ENCODE results near the gene LMF2.
"Not testable (repeated sequence)": the region's sequence is repeated elsewhere in the genome, so short reads cannot be mapped to it uniquely, and the experiment has no call there.

LMF2 gene

GRCh38 chr22:50523806-50524675 lies 16.5 kb upstream of the LMF2 start:
- peak; percentile 33 for DNase-seq (ENCODE audit: low spot score)

DNA sequence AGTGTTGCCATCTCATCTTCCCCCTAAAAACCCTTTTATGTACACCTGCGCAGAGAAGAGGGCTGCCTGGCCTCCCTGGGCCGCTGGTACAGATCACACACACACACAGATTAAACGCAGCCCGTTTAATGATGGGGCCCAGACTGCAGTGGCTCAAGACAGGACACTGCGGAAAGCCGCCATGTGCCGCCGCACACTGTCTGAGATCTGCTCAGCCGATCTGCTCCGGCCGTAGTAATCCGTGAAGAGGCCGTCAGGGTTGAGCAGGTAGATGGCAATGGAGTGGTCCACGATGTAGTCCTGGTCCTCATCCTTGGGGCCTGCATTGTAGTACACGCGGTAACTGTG lies 15.9 kb upstream of the LMF2 start:
- DNase-seq (ENCODE audit: low spot score): peak; percentile 16

GRCh38 chr22:50522806-50523438 lies 15.4 kb upstream of the LMF2 start:
- peak; percentile 28 for DNase-seq (ENCODE audit: low spot score)

- peak; percentile 13 for DNase-seq (ENCODE audit: low spot score)
Measured at GRCh38 chr22:50522208-50522805, 14.8 kb upstream of the LMF2 start.

DNA sequence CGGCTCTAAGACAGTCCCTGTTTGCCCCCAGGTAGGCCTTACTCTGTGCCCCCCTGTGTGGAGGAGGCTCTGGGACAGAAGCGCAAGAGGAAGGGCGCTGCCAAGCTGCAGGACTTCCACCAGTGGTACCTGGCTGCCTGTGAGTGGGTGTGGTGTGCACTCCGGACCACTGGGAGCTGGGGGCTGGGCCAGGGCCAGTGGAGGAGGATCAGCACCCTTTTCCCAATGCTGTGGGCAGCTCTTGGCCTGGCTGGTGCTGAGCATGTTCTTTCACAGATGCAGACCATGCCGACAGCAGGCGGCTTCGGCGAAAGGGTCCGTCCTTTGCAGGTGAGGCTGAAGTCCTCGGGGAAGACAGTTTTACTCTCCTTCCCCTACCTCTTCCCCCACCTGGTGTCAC lies 14.2 kb upstream of the LMF2 start:
- peak; percentile 13 for DNase-seq (ENCODE audit: low spot score)

DNA sequence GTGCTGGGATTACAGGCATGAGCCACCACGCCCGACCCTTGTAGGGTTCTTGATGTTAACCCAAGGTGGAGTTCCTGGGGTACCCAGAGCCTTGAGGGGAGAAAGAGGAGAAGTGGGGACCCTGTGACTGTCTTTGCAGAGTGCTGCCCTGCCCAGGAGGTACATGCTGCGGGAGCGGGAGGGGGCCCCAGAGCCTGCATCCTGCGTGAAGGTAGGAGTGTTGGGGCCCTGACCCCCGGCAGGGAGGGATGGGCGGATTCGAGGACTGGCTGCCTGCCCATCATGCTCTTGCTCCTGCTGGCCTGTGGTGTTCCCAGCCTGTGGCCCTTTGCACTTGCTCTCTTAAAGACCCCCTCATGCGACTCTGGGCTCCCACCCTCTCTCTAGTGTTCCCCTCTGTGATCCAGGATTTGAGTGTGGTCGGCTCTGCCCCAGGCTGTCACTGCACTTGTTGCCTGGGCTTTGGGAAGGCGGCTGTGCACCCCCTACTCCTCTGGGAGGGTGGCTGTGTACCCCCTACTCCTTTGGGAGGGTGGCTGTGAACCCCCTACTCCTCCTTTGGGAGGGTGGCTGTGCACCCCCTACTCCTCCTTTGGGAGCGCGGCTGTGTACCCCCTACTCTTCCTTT lies 13.4 kb upstream of the LMF2 start:
- DNase-seq (ENCODE audit: low spot score): peak; percentile 18

- DNase-seq (ENCODE audit: low spot score): not testable (repeated sequence)
Measured at GRCh38 chr22:50520184-50520583, 12.7 kb upstream of the LMF2 start.

DNA sequence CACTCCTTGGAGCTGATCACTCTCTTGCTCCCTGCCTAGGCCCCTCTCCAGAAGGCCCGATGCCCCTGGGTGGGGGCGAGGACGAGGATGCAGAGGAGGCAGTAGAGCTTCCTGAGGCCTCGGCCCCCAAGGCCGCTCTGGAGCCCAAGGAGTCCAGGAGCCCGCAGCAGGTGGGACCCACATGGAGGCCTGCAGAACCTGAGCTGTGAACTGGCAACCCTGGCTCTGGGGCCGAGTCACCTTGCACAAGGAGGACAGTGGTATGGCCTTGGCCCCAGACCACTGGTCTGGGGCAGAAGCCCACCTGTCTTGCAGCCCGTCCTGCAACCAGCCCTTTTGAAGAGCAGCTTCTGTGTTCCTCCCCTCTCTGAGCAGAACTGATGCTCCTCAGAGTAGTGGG lies 11.6 kb upstream of the LMF2 start:
- peak; percentile 13 for DNase-seq (ENCODE audit: low spot score)

GRCh38 chr22:50518606-50519005 lies 11.1 kb upstream of the LMF2 start:
- DNase-seq (ENCODE audit: low spot score): peak; percentile 18

DNA sequence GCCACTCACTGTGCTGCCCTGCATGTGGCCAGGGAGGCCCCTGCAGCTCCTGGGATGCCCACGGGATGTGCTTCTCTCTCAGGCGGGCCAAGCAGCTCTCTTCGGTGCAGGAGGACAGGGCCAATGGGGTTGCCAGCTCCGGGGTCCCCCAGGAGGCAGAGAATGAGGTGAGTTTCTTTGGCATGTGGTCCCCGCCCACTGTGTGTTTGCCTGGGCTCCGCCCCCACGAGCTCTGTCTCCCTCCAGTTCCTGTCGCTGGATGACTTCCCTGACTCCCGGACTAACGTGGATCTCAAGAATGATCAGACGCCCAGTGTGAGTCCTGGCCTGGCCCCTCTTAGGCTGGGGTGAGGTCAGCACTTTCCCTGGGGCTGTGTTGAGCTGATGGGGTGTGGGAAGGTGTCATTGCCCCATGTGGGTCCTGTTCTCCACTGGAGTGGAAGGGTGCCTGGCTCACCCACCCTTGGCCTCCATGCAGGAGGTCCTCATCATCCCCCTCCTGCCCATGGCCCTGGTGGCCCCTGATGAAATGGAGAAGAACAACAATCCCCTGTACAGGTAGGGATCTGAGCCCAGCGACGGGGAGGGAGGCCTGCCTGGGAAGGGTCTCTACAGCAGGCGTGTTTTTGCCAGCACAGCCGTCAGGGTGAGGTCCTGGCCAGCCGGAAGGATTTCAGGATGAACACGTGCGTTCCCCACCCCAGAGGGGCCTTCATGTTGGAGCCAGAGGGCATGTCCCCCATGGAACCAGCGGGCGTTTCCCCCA lies 10.2 kb upstream of the LMF2 start:
- DNase-seq (ENCODE audit: low spot score): peak; percentile 17

DNA sequence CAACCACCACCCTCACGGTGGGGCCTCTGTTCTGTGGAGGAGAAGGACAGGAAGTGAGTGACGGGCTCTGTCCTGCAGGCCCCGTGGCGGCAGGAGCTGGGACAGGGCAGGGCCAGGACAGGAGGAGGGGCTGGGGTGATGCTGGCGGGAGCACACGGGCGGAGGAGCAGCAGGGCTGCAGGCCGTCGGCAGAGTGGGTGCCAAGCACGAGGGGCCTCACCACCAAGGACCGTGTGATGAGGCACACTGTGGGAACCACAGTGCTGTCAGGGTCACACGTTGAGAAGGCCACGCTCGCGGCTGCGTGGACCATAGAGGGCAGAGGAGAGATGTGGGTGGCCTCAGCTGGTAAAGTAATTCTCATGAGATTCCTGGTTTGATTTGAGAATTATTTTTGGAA lies 9.4 kb upstream of the LMF2 start:
- peak; percentile 8 for DNase-seq (ENCODE audit: low spot score)

DNA sequence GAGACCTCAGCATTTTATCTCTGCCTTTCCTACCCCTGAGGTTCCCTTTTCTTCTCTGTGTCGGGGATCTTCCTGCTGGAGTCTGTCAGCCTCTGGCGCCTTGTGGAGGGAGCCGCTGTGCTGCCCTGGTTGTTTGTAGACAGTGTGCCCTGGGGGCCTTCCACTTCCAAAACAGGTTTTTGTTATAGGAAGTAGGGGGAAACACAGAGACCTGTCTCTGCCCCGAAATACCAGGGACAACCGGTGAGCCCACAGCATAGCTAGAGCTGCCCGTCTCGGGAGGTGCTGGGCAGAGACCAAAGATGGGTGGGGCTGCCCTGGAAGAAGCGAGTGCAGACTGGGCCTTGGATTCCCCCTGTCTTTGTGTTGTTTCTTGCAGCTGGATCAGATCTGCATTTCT lies 8.6 kb upstream of the LMF2 start:
- DNase-seq (ENCODE audit: low spot score): no peak

- no peak for DNase-seq (ENCODE audit: low spot score)
Measured at GRCh38 chr22:50513175-50513574, 5.7 kb upstream of the LMF2 start.

DNA sequence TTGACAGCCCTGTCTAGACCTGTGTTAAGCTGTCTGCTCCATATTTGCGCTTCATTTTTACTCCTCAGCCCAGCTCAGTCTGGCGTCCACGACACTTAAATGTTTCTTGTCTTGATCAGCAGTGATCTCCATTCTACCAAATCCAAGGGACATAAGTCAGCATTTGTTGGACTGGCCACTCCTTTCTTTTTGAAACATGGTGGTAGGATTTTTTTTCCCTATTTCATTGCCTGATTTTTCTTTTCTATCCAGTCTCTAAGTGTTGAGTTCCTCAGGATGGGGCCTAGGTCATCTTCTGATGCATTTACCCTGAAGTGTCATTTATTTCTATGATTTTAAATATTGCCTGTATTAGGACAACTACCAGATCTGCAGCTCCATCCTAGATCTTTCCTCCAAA lies 1.4 kb upstream of the LMF2 start:
- DNase-seq (ENCODE audit: low spot score): no peak

DNA sequence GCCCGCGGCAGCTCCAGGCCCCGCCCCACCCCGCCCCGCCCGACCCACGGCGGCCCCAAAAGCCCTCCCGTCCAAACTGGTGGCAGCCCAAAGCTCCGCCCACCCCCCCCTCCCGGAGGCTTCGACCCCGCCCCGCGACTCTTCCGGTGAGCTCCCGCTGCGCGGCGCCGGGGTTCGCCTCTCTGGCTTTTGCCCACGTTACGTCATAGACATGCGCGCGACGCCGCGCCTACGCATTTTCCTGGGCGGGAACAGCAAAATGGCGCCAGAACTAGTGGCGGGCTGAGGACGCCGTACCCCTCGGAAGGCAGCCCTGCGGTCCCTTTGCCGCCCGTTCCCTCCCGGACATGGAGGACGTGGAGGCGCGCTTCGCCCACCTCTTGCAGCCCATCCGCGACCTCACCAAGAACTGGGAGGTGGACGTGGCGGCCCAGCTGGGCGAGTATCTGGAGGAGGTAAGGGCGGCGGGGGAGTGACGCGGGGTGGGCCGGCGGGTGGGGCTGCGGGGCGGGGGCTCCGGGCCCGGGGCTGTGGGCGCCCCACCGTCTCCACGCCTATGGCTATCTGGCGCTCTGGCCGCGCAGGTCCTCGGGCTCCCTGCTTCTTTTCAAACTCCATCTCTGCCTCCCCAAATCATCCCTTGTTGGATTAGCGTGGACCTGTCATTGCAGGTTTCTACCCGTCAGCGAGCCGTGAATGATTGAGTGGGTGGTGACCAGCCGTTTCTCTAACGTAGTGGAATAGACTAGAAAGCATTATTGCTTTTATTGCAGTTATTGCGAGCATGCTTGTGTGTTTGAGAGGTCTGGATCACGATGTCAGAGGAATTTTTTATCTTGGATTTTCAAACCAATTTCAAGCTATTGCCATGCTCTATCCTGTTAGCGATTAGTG lies 736 bp upstream of the LMF2 start, which contains the start of gene NCAPH2:
TSS of gene NCAPH2 (plus strand) at position 234 of the 894 bp plus-strand sequence. CDS start at position 348, 114 bp downstream.
- DNase-seq (ENCODE audit: low spot score): peak; percentile 84

DNA sequence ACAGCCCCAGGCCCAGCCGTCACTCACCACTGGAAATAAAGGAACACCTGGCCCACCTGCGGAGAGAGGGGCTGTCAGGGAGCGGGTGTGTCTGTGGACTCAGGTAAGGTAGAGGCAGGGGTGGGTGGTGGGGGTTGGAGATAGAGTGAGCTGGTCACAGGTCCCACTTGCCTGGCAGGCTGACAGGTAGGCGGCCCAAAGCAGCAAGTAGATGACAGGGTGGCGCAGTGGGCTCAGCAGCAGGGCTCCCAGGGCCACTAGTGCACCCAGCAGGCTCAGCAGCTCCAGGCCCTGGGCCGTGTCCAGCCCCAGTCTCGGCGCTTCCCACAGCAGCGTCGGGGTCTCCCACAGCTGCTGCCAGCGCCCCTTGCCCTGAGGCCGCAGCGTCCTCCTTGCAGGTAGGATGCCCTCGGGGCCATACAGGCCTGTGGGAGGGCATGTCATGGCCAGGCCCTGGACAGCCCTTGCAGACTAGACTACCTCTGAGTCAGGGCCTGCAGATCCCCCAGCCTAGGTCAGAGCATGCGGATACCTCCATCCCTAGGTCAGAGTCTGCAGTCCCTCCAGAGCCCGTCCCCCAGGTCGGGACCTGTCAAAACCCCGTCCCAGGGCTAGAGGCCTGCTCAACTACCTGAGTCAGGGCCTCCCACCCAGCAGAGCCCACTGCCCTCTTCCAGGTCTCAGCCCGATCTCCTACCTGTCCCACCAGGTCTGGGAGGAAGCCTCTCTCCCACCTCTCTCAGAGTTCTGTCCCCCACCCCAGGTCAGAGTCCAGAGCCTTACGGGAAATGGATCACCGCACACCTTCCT lies 686 bp downstream of the LMF2 start:
- DNase-seq (ENCODE audit: low spot score): no peak

DNA sequence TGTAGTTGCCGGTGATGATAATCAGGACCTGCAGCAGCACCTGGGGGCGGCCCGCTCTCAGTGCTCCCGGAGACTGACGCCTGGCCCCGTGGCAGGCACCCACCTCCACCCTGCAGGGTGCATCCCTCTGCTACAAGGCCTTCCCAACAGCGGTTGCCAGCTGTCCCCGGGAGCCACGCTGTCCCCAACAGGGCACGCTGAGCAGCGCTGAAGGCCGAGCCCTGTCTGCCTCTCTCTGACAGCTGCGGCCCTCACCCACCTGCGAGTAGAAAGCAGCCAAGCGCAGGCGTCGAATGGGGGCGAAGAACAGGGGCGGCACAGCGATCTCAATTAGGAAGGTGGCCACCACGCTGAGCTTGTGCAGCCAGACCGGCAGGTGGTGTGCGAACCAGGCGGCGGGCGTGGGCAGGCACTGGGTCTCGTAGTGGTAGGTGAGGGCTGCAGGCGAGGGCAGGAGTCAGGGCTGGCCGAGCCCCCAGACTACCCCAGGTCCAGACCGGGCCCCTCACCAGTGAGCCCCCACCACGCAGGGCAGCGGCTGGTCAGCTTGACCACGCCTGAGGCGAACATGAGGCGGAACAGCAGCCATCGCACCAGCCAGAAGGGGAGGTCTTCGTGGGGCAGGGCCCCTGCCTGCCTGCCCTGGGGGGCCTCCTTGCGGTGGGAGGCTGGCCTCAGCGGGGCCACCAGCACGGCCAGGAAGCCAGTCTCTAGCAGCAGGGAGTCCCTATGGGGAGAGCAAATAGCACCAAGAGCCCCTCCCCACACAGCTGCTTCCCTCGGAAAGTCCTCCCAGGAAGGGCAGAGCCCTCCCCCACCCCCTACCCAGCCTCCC lies 1.5 kb downstream of the LMF2 start:
- no peak for DNase-seq (ENCODE audit: low spot score)

DNA sequence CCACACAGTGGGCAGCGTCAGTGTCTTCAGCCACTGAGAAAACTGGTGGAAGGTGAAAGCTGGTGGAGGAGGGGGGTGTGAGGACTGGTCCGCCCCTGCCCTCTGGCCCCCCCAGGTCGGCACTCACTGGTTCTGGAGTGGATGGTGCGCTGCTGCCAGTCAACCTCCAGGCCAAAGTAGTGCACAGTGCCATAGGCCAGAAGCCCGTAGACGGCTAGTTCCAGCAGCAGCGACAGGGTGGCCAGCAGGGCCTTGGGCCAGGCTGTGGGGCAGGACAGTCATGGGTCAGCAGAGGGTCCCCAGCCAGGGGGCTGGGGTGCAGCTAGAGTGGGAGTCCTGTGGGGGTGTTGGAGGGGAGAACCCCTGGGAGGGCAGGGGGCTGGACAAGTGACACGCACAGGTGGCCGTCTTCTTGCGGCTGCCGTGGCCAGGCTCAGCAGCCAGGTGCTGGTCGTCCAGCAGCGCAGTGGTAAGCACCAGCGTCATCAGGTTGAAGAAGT lies 2.2 kb downstream of the LMF2 start:
- no peak for DNase-seq (ENCODE audit: low spot score)
